HEK293 (cell line): Measurements from ENCODE around the gene P2RX1.

Experiments used
- CTCF ChIP-seq: fragments of 450-650 bp; formaldehyde crosslinking; IDR thresholded peaks from 2 replicates; pipeline ENCODE4 v1.5.1; 2016; ENCODE audit warnings: missing biosample characterization, missing genetic modification characterization
- GLI4 ChIP-seq: fragments of 450-650 bp; formaldehyde crosslinking; IDR thresholded peaks from 2 replicates; pipeline ENCODE4 v1.5.1; 2016; ENCODE audit warnings: missing biosample characterization, missing genetic modification characterization
- ZNF571 ChIP-seq: fragments of 450-650 bp; formaldehyde crosslinking; IDR thresholded peaks from 2 replicates; pipeline ENCODE4 v1.5.0; 2017; ENCODE audit warnings: missing biosample characterization, missing genetic modification characterization
- ZNF830 ChIP-seq: fragments of 450-650 bp; IDR thresholded peaks from 2 replicates; pipeline ENCODE4 v1.5.0; 2018; ENCODE audit warnings: missing biosample characterization, missing genetic modification characterization, low read depth, mild to moderate bottlenecking, moderate library complexity

DNA sequence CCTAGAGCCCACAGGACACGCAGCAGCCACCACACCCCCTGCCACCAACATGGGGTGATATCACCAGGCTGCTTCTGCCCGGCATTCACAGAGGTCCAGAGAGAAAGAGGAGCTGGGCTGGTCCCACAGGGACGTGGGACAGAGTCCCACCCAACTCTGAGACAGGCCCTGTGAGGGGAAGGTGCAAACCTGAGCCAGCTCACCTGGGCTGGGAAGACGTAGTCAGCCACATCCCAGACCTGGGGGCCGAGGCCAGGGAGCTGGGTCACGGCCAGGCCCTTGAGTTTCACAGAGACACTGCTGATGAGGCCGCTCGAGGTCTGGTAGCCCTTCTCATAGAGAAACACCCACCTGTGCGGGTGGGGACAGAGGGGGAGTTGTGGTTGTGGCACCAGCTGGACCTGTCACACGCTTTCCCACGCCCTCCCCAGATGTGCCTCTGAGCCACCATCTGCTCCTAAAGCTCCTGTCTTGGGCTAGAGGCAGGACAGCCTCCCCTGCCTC is 11.2 kb downstream of the P2RX1 start:
- no peak for TF ChIP-seq GLI4 (tag by site-specific recombination)
- TF ChIP-seq ZNF571 = no peak
- TF ChIP-seq CTCF (tag by site-specific recombination) = no peak
- no peak for TF ChIP-seq ZNF830
